GM13977 (cell line): ENCODE measurements around the gene PPP5C.
"Not testable (repeated sequence)": the region's sequence is repeated elsewhere in the genome, so short reads cannot be mapped to it uniquely, and the experiment has no call there.

ENCODE experiments used
- DNase-seq: peaks from one replicate; pipeline ENCODE4 v3.0.0; 2012; ENCODE audit warnings: low spot score
- in situ Hi-C: fragments of 300-500 bp; cut with MboI; formaldehyde crosslinking; loops from one replicate; pipeline ENCODE4 v1.12.0; 2022; ENCODE audit warnings: low sequenced_read_pairs, low pct_unique_long_range_greater_than_20kb, mixed read lengths, inconsistent platforms; ENCODE audit not compliant: unreplicated experiment
- TF ChIP-seq, protein P1 (sequence below): IDR thresholded peaks from 2 replicates; pipeline ENCODE4 v1.5.1; 2012; ENCODE audit warnings: mild to moderate bottlenecking, control low read depth; ENCODE audit not compliant: insufficient read depth; ENCODE audit errors: extremely low read depth, missing control alignments

PPP5C gene

GRCh38 chr19:46411925-46412649 lies 65.2 kb downstream of the PPP5C start:
- TF ChIP-seq, protein P1, sequence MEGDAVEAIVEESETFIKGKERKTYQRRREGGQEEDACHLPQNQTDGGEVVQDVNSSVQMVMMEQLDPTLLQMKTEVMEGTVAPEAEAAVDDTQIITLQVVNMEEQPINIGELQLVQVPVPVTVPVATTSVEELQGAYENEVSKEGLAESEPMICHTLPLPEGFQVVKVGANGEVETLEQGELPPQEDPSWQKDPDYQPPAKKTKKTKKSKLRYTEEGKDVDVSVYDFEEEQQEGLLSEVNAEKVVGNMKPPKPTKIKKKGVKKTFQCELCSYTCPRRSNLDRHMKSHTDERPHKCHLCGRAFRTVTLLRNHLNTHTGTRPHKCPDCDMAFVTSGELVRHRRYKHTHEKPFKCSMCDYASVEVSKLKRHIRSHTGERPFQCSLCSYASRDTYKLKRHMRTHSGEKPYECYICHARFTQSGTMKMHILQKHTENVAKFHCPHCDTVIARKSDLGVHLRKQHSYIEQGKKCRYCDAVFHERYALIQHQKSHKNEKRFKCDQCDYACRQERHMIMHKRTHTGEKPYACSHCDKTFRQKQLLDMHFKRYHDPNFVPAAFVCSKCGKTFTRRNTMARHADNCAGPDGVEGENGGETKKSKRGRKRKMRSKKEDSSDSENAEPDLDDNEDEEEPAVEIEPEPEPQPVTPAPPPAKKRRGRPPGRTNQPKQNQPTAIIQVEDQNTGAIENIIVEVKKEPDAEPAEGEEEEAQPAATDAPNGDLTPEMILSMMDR, result no peak
- DNase-seq, result no peak
- in situ Hi-C loops, result no loop called here

DNA sequence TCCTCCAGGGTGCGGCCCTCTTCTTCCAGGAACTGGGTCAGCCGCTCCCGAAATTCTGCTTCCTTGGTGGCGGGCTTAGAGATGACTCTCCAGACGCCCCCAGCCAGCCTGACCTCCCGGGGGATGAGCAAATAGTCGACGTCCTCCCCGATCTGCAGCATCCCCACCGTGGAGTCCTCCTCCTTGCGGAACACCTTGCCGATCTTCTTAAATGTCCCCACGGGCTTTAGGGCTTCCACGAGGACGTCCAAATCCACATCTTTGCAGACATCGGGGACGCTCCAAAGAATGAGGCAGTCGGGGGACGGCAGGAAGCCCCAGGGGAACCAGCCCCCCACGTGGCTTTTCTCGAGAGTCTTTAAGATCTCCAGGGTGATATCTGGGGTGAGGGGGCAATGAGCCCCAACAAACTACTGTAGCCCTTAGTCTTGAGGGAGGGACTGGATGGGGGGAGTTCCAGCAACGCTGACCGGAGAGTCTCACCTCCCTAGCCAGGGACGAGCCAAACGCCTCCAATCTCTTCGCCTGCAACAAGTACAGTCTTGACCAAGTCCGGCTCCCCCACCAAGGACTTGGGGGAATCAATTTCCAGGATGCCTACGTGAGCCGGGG lies 65.9 kb downstream of the PPP5C start:
- no peak for DNase-seq
- in situ Hi-C loops, result no loop called here
- TF ChIP-seq, protein P1, result no peak

DNA sequence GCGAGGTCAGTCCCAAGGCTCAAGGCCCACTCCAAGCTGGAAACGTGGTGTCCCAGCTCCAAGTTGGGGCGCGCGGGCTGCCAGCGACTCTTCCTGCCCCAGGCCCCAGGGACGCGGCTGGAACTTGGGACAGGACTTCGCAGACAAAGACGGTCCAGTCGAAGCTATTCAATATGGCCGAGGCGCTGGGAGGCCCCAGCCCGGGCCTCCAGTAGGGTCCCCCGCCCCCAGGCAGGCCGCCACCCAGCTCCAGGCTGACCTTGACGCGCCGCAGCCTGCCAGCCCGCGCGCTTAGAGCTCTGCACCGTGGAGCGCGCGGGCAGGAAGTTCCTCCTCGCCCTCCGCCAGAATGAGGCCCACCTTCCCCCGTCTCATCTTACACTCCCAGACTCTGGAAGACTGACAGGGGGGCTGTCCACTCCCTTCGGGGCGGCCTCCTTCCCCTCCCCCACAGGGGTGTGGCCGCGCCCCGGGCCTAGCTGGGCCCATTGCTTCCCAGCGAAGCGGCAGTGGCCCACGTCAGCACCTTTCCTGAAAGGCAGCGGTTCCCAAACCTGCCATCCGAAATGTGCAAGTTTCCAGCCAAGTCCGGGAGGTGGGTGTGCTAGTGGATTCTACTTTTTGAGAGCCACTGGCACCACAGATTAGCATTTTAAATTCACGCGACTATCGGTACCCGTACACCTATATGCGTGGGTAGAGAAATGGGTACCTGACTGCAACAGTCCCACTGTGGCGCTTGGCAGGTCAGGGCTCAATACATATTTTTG lies 66.6 kb downstream of the PPP5C start, which contains the start of gene CCDC8:
TSS of gene CCDC8 (minus strand) at position 303 of the 770 bp plus-strand sequence. CDS start 754 bp downstream, outside the sequence.
- in situ Hi-C loops, result no loop called here
- no peak for DNase-seq
- TF ChIP-seq, protein P1, result no peak

DNA sequence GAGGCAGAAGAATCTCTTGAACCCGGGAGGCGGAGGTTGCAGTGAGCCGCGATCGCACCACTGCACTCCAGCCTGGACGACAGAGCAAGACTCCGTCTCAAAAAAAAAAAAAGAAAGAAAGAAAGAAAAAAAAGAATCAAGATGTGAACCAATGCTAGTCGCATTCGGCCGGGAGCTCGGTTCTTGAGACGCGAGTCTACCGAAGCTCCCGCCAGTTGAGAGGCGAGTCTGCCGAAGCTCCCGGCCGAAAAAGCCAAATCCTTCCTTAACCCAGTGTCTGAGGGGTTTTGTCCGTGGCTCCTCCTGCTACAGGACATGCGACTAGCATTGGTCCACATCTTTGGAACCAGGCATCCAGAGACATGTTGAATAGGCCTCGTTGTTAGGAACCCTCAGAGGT lies 68.0 kb downstream of the PPP5C start:
- in situ Hi-C loops, DNase-seq: not testable (repeated sequence)

GRCh38 chr19:46415804-46416709 lies 69.2 kb downstream of the PPP5C start:
- in situ Hi-C loops, result not testable (repeated sequence)
- peak; percentile 66 for DNase-seq

GRCh38 chr19:46420056-46420455 lies 73.2 kb downstream of the PPP5C start:
- in situ Hi-C loops, result no loop called here
- TF ChIP-seq, protein P1, result no peak
- no peak for DNase-seq

GRCh38 chr19:46422344-46422743 lies 75.5 kb downstream of the PPP5C start:
- TF ChIP-seq, protein P1, result no peak
- no peak for DNase-seq
- in situ Hi-C loops, result no loop called here
